ENCODE measurements around the gene NTN1. TPM values are rescaled to one million over a fixed set of nuclear protein-coding genes. Genes with fewer than 3 reads are reported as not detected.

Gene NTN1
- total RNA-seq, 1 donor, result 0.36 TPM

GRCh38 chr17:9225305-9226101 lies 204.2 kb downstream of the NTN1 start:
- H3K27ac ChIP-seq (ENCODE audit: low read depth, low read length), result no peak overlapping the region
- no peak overlapping the region for H3K4me3 ChIP-seq (ENCODE audit: insufficient read depth, low read length)
- no peaks in the 10 kb centered on the region for H3K9me3 ChIP-seq (ENCODE audit: low read depth, low read length)
- no peak overlapping the region for H3K4me2 ChIP-seq (ENCODE audit: insufficient read depth, low read length)
- H3K4me1 ChIP-seq (ENCODE audit: insufficient read depth, low read length), result peaks cover 6% of the 10 kb centered on the region
- H2AFZ ChIP-seq (ENCODE audit: low read length), result no peak overlapping the region
- peak; percentile 71 for DNase-seq (ENCODE audit: insufficient read length, low spot score, missing footprints)
- H3K36me3 ChIP-seq (ENCODE audit: insufficient read depth, low read length), result no peaks in the 10 kb centered on the region
- no peak for TF ChIP-seq CTCF (IDR thresholded peaks at IDR 0.05; ENCODE audit: extremely low read depth, low read depth, low read length)
- no peaks in the 10 kb centered on the region for H3K27me3 ChIP-seq (ENCODE audit: insufficient read depth, low read length)
- no peaks in the 10 kb centered on the region for H4K20me1 ChIP-seq (ENCODE audit: insufficient read depth, low read length)
- H3K79me2 ChIP-seq (ENCODE audit: insufficient read depth, low read length), result no peaks in the 10 kb centered on the region

- Histone ChIP-seq H3K79me2 (ENCODE audit: insufficient read depth, low read length) (no peaks in the 10 kb centered on the region), H3K27ac (ENCODE audit: low read depth, low read length) (no peak overlapping the region), H3K4me3 (ENCODE audit: insufficient read depth, low read length) (no peak overlapping the region), H3K9me3 (ENCODE audit: low read depth, low read length) (no peaks in the 10 kb centered on the region), H3K4me2 (ENCODE audit: insufficient read depth, low read length) (no peak overlapping the region), H2AFZ (ENCODE audit: low read length) (no peak overlapping the region), H3K36me3 (ENCODE audit: insufficient read depth, low read length) (no peaks in the 10 kb centered on the region), H4K20me1 (ENCODE audit: insufficient read depth, low read length) (no peaks in the 10 kb centered on the region), H3K4me1 (ENCODE audit: insufficient read depth, low read length) (peaks cover 6% of the 10 kb centered on the region), H3K27me3 (ENCODE audit: insufficient read depth, low read length) (no peaks in the 10 kb centered on the region)
- no peak for TF ChIP-seq CTCF (IDR thresholded peaks at IDR 0.05; ENCODE audit: extremely low read depth, low read depth, low read length)
- no peak for DNase-seq (ENCODE audit: insufficient read length, low spot score, missing footprints)
Measured at GRCh38 chr17:9226130-9226793, 205.0 kb downstream of the NTN1 start.

- Histone ChIP-seq H3K27me3 (ENCODE audit: insufficient read depth, low read length) (no peaks in the 10 kb centered on the region), H4K20me1 (ENCODE audit: insufficient read depth, low read length) (no peaks in the 10 kb centered on the region), H3K36me3 (ENCODE audit: insufficient read depth, low read length) (no peaks in the 10 kb centered on the region), H2AFZ (ENCODE audit: low read length) (no peak overlapping the region), H3K4me1 (ENCODE audit: insufficient read depth, low read length) (peaks cover 6% of the 10 kb centered on the region), H3K79me2 (ENCODE audit: insufficient read depth, low read length) (no peaks in the 10 kb centered on the region), H3K4me2 (ENCODE audit: insufficient read depth, low read length) (no peak overlapping the region), H3K9me3 (ENCODE audit: low read depth, low read length) (no peaks in the 10 kb centered on the region), H3K27ac (ENCODE audit: low read depth, low read length) (no peak overlapping the region), H3K4me3 (ENCODE audit: insufficient read depth, low read length) (no peak overlapping the region)
- TF ChIP-seq CTCF (IDR thresholded peaks at IDR 0.05; ENCODE audit: extremely low read depth, low read depth, low read length), result no peak
- DNase-seq (ENCODE audit: insufficient read length, low spot score, missing footprints), result no peak
Measured at GRCh38 chr17:9226794-9227135, 205.5 kb downstream of the NTN1 start.

- H3K4me2 ChIP-seq (ENCODE audit: insufficient read depth, low read length), result no peak overlapping the region
- H4K20me1 ChIP-seq (ENCODE audit: insufficient read depth, low read length), result no peaks in the 10 kb centered on the region
Measured at GRCh38 chr17:9227819-9228407, 206.6 kb downstream of the NTN1 start.

More at GRCh38 chr17:9227819-9228407, 206.6 kb downstream of the NTN1 start:
- Histone ChIP-seq H3K9me3 (ENCODE audit: low read depth, low read length) (no peaks in the 10 kb centered on the region), H3K79me2 (ENCODE audit: insufficient read depth, low read length) (no peaks in the 10 kb centered on the region), H3K27ac (ENCODE audit: low read depth, low read length) (no peak overlapping the region), H3K36me3 (ENCODE audit: insufficient read depth, low read length) (no peaks in the 10 kb centered on the region), H3K4me3 (ENCODE audit: insufficient read depth, low read length) (no peak overlapping the region), H3K27me3 (ENCODE audit: insufficient read depth, low read length) (no peaks in the 10 kb centered on the region), H2AFZ (ENCODE audit: low read length) (no peak overlapping the region), H3K4me1 (ENCODE audit: insufficient read depth, low read length) (peaks cover 6% of the 10 kb centered on the region)
- no peak for TF ChIP-seq CTCF (IDR thresholded peaks at IDR 0.05; ENCODE audit: extremely low read depth, low read depth, low read length)
- DNase-seq (ENCODE audit: insufficient read length, low spot score, missing footprints), result no peak
